Erythroblast (primary cell): ENCODE results near the gene FAM228B.

Experiments
- DNase-seq, 2 experiments: peaks; one replicate each; lab custom pipeline; 2025; lab: John Stamatoyannopoulos, UW
- GATA1 ChIP-seq: IDR thresholded peaks from 2 replicates; pipeline ENCODE4 v1.6.1; 2011; ENCODE audit warnings: low read depth, mild to moderate bottlenecking, control low read depth, low read length, moderate library complexity
- POLR2A ChIP-seq: IDR thresholded peaks from 2 replicates; pipeline ENCODE4 v1.6.1; 2011; ENCODE audit warnings: mild to moderate bottlenecking, low read length

Gene FAM228B

GRCh38 chr2:24210106-24210455, 86.8 kb downstream of the FAM228B start:
- no peak for DNase-seq
- no peak for TF ChIP-seq GATA1
- TF ChIP-seq POLR2A, result no peak

- TF ChIP-seq POLR2A (no peak), GATA1 (no peak)
- no peak for DNase-seq
Measured at GRCh38 chr2:24210723-24211122, 87.5 kb downstream of the FAM228B start.

- TF ChIP-seq POLR2A (no peak), GATA1 (no peak)
Measured at GRCh38 chr2:24211408-24211807, 88.1 kb downstream of the FAM228B start.

GRCh38 chr2:24214880-24215279, 91.6 kb downstream of the FAM228B start:
- no peak for DNase-seq
- TF ChIP-seq POLR2A, result no peak
- TF ChIP-seq GATA1, result no peak

More at GRCh38 chr2:24211408-24211807, 88.1 kb downstream of the FAM228B start:
- DNase-seq, result no peak
